HL-60/S4 (cell line): ENCODE data around the gene OAS2.

Source experiments
- in situ Hi-C: fragments of 300-500 bp; cut with MboI; formaldehyde crosslinking; loops from 2 replicates; pipeline ENCODE4 v1.14.3; 2022; ENCODE audit warnings: low sequenced_read_pairs

OAS2 gene, protein sequence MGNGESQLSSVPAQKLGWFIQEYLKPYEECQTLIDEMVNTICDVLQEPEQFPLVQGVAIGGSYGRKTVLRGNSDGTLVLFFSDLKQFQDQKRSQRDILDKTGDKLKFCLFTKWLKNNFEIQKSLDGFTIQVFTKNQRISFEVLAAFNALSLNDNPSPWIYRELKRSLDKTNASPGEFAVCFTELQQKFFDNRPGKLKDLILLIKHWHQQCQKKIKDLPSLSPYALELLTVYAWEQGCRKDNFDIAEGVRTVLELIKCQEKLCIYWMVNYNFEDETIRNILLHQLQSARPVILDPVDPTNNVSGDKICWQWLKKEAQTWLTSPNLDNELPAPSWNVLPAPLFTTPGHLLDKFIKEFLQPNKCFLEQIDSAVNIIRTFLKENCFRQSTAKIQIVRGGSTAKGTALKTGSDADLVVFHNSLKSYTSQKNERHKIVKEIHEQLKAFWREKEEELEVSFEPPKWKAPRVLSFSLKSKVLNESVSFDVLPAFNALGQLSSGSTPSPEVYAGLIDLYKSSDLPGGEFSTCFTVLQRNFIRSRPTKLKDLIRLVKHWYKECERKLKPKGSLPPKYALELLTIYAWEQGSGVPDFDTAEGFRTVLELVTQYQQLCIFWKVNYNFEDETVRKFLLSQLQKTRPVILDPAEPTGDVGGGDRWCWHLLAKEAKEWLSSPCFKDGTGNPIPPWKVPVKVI

GRCh38 chr12:112978163-112979040, at the start of gene OAS2:
Gene OAS2 (plus strand): TSS chr12:112978519. CDS start chr12:112978609, 90 bp downstream.
- in situ Hi-C loops = no loop called here

DNA sequence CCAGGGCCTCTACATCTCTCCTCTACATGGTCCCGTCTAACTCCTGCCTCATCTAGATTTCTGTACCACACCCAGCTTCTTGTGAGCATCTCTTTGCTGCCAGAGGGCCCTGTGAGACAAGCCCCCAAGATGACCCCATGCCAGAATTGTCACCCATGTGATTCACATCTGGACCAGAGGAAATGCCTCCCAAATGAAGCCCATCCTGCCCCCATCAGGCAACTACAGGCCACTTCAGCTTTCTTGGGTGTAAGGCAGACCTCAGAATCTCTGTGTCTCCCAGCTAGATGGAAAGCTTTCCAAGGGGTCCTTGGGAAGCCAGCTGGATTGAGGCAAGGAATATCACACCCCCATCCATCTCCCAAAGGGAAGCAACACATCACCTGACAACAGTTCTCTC, 49.3 kb upstream of the OAS2 start:
- in situ Hi-C loops = no loop called here

- in situ Hi-C loops = no loop called here
These were observed 48.6 kb upstream of the OAS2 start for GRCh38 chr12:112929715-112930114.

- in situ Hi-C loops = no loop called here
These were observed 48.0 kb upstream of the OAS2 start for GRCh38 chr12:112930350-112930749.

DNA sequence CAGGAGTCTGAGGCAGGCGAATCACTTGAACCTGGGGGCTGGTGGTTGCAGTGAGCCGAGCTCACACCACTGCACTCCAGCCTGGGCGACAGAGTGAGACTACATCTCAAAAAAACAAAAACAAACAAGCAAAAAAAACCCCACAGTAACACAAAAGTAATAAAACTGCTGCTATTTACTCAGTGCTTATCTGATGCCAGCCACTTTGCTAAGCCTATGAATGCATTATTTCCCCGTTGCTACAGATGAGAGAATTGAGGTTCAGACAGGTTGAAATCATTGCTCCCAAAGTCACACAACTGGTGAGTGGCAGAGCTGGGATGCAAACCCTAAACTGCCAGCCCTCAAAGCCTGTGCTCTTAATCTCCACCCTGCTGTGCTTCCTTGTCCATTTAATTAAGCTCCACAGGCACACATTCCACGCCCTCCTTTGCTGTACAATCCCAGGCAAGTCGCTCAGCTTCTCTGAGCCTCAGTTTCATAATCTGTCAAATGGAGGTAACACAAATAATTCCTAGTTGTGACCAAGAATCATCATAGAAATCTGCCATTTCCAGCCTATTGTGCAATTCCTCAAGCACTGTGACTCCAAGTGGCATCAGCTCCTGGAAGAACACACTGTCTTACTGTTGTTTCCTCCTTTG, 45.7 kb upstream of the OAS2 start:
- in situ Hi-C loops = no loop called here

DNA sequence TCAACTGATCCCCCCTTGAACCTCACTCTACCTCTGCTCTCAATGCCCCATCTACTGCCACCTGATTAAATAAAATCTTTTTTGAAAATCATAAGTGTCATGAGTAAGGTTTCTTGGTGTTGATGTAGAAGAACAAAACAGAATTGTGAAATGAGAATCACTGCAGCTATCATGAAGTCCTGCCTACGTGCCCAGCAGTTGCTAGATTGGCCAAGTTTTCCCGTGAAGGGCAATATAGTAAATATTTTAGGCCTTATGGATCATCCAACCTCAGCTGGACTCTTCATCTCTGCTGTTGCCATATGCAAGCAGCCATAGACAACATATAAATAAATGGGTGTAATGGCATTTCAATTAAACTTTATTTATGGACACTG, 45.2 kb upstream of the OAS2 start:
- in situ Hi-C loops = no loop called here

DNA sequence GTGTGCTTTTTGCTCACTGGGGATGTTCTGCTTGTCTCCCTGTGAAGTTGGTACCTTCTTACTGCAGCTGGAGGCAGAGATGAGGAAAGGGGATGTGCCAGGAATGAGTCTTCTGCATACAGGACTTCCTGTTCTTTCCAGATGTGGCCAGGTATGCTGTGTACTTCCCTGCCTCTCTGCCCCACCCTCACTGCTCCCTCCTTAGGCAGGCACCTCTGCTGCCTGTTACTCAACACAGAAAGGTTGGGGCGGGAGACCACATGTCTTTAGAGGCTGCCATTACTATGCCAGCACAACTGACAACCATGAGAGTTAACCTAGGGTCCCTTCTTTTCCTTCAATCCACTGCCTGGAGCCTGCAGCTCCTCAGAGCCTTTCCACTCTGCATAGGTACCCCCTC, 42.1 kb upstream of the OAS2 start:
- in situ Hi-C loops = no loop called here

DNA sequence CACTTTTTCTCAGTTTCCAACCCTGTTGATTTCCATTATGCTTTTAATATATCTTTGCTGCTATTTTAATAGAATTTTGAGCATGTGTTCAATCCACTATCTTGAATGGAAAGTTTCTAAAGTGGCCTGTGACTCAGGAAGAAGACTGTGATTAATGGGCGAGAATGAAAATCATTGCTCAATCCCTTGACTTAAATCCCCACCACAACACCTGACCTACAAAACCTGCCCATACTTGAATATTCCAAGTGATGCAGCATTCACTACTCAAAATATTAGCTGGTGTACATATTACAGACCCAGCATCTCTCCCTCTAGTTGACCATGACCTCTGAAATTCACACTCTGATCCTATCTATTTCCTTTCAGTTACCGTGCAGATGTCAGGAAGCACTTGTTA, 41.4 kb upstream of the OAS2 start:
- in situ Hi-C loops = no loop called here

DNA sequence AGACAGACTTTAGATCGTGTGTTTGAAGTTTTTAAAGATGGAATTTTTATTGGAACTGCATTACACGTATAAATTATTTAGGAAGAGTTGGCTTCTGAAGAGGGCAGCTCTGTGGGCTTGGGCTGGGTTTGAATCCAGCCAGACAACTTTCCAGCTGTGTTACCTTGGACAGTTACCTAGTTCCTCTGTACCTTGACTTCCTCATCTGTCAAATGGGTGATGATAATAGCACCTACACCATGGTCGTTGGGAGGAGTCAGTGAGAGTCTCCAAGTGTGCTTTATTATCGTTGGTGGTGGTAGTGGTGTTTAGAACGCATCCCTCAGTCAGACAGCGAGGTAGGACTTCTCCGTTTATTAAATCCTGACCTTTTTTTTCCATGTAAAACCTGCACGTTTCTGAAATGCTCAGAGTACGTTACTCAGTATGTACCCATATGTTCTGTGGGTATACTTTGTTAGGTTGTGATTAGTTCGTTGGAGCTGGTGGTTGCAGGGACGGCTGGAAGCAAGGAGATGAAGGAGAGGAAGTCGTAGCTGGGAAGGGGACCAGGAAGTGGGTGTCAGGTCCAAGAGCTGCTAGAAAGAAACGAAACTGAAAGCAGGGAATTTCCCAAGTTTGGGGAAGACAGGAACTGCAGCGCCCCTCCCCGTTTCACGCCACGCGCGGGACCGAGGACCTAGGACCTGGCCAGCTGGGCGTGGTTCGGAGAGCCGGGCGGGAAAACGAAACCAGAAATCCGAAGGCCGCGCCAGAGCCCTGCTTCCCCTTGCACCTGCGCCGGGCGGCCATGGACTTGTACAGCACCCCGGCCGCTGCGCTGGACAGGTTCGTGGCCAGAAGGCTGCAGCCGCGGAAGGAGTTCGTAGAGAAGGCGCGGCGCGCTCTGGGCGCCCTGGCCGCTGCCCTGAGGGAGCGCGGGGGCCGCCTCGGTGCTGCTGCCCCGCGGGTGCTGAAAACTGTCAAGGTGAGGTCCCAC, 40.3 kb upstream of the OAS2 start, which contains the start of gene OAS3:
Gene OAS3, plus strand, starts transcription at position 734 of the 979 bp plus-strand sequence. Its CDS starts 57 bp downstream, at position 791.
- in situ Hi-C loops = no loop called here

GRCh38 chr12:112938751-112939150, 39.6 kb upstream of the OAS2 start:
- in situ Hi-C loops = no loop called here

- in situ Hi-C loops = no loop called here
These were observed 38.4 kb upstream of the OAS2 start for GRCh38 chr12:112939761-112940381.

- in situ Hi-C loops = no loop called here
These were observed 36.6 kb upstream of the OAS2 start for GRCh38 chr12:112941528-112942335.

DNA sequence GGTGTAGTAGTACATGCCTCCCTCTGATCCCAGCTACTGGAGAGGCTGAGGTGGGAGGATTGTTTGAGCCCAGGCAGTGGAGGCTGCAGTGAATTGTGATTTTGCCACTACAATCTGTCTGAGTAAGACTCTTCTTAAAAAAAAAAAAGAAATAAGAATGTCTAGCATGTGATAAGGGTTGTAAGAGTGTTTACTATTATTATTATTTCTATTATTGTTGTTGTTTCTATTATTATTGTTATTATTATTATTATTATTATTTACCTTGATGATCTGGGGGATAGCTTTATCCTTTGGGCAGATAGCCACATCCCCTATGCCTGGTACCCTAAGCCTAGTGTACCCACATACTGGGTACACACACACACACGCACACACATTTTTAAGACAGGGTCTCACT, 35.7 kb upstream of the OAS2 start:
- in situ Hi-C loops = no loop called here

GRCh38 chr12:112944024-112944690, 34.2 kb upstream of the OAS2 start:
- in situ Hi-C loops = no loop called here

DNA sequence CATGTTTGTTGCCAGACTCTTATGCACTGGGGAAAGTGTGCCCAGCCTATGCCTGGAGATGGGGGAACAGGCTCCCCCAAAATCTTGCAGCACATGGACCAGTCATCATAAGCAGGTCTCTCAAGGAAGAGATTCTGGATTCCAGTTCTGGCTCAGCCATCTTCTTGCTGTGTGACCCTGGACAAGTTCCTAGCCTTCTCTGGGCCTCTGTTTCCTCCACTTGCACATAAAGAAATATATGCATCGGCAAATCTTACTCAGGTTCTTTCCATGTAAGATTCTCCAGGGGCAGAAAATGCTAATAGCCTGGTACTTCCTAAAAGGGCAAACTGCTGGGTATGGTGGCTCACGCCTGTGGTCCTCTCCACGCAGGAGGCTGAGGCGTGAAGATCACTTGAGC, 32.8 kb upstream of the OAS2 start:
- in situ Hi-C loops = no loop called here

DNA sequence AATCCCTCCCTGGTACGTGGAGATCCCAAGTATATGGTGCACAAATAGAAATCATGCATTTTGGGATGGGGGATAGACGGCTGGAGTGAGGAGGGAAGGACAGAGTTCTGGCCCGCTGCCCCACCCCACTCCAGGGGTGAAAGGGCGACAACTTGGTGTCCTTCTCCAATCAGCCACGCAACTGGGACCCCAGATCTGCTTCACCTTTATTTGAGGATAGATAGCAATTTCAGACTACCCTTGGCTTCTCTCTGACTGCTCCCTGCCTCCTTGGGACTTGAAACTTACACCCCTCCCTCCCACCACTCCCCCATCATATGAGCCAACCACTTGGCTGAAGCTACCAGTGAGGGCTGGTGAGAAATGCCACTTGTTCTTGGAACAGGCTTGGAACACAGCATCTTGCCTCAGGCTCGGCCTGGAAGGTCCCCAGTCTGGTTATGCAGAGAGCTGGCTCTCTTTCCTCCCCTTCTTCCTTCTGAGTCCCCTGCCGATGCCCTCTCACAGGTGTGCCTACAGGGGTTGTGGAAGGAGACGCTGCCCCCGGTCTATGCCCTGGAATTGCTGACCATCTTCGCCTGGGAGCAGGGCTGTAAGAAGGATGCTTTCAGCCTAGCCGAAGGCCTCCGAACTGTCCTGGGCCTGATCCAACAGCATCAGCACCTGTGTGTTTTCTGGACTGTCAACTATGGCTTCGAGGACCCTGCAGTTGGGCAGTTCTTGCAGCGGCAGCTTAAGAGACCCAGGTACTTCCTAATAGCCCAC, 31.9 kb upstream of the OAS2 start:
- in situ Hi-C loops = no loop called here

- in situ Hi-C loops = no loop called here
These were observed 31.0 kb upstream of the OAS2 start for GRCh38 chr12:112947314-112947713.
